ENCODE measurements around the gene HOXA6. TPM values are rescaled to one million over a fixed set of nuclear protein-coding genes. Genes with fewer than 3 reads are reported as not detected.

The HOXA6 gene
- total RNA-seq, 2 experiments from 2014 or later = not detected

DNA sequence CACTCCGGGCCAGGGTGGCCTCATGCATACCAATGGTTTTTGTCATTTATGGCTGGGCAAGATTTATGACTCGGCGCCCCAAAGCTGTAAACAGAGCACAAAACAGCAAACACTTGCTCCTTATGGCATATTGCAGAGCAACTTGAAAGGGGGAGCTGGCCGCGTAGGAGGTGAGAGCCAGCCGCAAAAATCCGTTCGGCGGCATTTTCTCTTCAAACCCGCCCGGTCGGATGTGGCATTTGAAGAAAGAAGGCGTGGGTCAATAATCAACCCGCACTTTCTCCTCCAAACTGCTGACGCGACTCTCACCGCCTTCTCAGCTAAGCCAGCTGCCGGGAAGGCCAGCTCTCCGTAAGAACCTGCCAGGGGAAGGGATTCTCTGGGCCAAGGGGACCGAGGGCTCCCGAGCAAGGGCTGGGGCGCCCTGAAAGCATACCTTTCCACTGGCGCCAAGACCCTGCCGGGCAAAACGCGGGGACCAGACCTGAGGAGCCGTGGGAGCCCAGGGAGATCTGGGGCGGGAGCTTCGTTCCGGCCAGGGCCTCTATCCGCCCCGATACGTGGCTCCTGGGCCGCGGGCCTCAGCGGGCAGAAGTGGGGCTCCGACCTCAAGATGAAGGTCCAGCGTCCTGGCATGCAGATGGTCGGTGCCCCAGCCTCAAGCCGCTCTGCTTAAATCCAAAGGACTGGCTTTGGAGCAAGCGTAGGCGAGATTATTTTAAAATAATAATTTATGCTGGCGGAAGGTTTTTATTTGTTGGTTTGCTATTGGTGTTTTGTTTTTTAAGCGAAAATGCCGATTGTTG lies 32.1 kb downstream of the HOXA6 start:
- DNase-seq = no peak
- peaks cover 3% of the 10 kb centered on the region for H3K27me3 Mint-ChIP-seq
- H3K9me3 Mint-ChIP-seq (ENCODE audit: low read depth) = no peaks in the 10 kb centered on the region
- CTCF ChIA-PET = no interaction called here
- ATAC-seq = no peak
- H3K27ac Mint-ChIP-seq = no peak overlapping the region
- H3K36me3 Mint-ChIP-seq = no peaks in the 10 kb centered on the region
- no peaks in the 10 kb centered on the region for H3K4me1 Mint-ChIP-seq
- H3K4me3 Mint-ChIP-seq = no peak overlapping the region

DNA sequence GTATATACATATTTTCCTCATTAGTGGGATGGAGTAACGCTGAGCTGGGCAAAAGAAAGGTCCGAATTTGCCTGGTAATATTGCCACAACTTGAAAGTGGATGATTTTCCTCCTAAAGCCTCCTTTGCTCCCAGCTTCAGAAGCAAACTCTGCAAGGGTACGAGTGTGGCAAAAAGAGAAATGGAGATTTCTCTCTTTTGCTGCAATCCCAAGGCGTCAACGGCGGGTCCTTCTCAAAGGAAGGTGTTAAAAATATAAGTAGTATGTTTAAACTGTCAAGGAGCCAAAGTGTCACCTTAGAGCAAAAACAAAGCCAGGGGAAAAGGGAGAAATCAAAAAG lies 32.7 kb downstream of the HOXA6 start:
- H3K9me3 Mint-ChIP-seq (ENCODE audit: low read depth) = no peaks in the 10 kb centered on the region
- peaks cover 3% of the 10 kb centered on the region for H3K27me3 Mint-ChIP-seq
- CTCF ChIA-PET = no interaction called here
- H3K4me3 Mint-ChIP-seq = no peak overlapping the region
- no peak for ATAC-seq
- H3K4me1 Mint-ChIP-seq = no peaks in the 10 kb centered on the region
- DNase-seq = no peak
- H3K36me3 Mint-ChIP-seq = no peaks in the 10 kb centered on the region
- no peak overlapping the region for H3K27ac Mint-ChIP-seq

DNA sequence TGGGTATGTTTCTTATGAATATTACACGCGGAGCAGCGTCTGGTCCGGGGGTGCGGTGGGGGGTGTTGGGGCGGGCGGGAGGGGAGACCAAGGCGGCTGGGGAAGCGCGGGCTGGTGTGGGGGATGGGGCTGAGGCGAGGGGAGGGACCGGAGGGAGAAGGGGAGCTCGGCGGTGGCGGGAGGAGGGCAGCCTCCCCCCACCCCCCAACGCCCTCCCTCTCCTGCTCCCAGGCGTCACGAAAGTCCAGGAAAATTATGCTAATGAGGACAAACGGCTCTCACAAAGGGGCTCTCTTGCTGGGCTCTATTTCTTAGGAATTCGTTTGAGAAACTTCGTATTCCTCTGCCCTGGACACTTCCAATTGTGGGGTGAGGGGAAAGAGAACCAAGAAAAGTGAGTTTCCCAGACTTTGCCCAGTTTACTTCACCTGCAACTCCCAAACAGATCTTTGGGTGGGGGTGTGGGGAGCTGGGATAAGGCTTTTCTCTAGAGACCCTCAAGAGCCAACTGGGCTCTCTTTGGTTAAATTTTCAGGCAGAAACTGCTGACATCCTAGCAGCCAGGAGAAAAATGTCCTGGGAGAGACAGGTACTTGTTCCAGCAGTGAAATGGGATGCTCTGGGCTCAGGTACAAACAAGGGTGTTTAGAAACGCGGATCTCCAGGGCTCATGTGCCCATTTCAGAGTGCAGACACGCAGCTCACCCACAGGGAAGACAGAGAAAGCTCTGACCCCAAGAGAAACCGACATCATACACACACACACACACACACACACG lies 33.4 kb downstream of the HOXA6 start:
- ATAC-seq (no peak), DNase-seq (no peak)
- CTCF ChIA-PET = no interaction called here
- no peaks in the 10 kb centered on the region for H3K9me3 Mint-ChIP-seq (ENCODE audit: low read depth)
- H3K27me3 Mint-ChIP-seq = peaks cover 3% of the 10 kb centered on the region
- H3K36me3 Mint-ChIP-seq = no peaks in the 10 kb centered on the region
- H3K4me1 Mint-ChIP-seq = no peaks in the 10 kb centered on the region
- no peak overlapping the region for H3K27ac Mint-ChIP-seq
- no peak overlapping the region for H3K4me3 Mint-ChIP-seq

DNA sequence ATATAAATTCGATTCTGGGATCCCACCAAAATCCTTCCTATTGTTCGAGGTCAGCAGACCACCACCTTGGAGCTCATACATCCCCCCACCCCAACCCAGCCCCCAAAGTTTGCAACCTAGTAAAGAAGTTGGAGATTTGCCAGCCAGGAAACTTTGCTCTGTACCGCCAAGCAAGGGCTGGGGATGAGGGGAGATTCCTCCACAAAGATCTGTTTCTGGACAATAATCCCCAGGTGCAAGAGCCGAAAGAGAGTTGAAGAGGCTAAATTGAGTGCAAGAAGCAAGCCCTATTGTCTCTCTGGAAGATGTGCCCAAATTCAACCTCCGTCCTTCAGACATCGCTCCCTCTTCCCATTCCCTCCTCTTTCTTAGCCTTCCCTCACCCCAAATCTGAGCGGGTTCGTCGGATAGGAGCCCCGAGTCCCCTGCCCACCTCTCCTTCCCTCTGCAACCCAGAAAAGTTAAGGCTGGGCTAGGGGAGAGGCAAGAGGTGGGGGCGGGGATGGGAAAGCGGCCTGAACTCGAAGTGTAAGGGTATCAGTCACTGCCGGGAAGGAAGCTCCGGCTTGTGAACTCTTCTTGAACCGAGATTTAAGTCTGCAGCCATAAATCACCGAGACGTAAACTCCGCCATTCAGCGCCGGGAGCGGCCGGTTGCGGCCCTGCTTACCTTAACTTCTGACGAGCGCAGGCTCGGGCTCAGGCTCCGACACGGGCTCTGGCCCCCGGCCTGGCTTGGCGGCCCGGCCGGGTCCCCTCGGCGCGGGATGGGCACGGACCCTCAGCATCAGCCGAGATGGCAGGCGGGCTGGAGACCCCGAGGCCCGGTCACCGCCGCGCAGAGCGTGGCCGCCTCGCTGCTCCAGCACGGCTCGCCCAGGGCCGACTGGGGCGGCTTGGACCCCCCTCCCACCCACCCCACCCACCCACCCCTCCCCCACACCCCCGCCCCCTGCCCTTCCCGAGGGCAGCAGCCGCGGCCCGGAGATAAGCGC lies 34.3 kb downstream of the HOXA6 start:
- Mint-ChIP-seq H3K4me3 (no peak overlapping the region), H3K4me1 (no peaks in the 10 kb centered on the region), H3K27me3 (peaks cover 3% of the 10 kb centered on the region), H3K9me3 (ENCODE audit: low read depth) (no peaks in the 10 kb centered on the region), H3K36me3 (no peaks in the 10 kb centered on the region), H3K27ac (no peak overlapping the region)
- CTCF ChIA-PET = no interaction called here
- DNase-seq (no peak), ATAC-seq (no peak)

DNA sequence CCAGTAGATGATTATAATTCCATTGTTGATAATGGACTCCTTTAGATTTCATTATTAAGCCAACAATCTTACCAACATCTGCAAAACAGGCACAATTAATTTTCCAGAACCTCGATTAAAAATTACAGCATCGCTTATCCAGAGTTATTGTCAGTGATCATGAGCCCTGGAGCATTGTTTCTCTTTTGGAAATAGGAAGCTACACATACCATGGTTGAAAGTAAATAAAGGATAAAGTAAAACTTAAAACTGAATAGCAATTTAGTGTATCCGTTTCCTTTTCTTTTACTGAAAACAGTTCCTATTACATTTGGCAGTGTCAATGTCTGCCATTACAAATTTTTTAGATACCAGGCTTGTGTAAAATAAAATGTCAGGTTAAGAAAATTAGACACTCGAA lies 35.2 kb downstream of the HOXA6 start:
- H3K27ac Mint-ChIP-seq = no peak overlapping the region
- no peaks in the 10 kb centered on the region for H3K36me3 Mint-ChIP-seq
- H3K27me3 Mint-ChIP-seq = peaks cover 3% of the 10 kb centered on the region
- CTCF ChIA-PET = no interaction called here
- no peaks in the 10 kb centered on the region for H3K4me1 Mint-ChIP-seq
- H3K4me3 Mint-ChIP-seq = no peak overlapping the region
- ATAC-seq (no peak), DNase-seq (no peak)
- H3K9me3 Mint-ChIP-seq (ENCODE audit: low read depth) = no peaks in the 10 kb centered on the region

DNA sequence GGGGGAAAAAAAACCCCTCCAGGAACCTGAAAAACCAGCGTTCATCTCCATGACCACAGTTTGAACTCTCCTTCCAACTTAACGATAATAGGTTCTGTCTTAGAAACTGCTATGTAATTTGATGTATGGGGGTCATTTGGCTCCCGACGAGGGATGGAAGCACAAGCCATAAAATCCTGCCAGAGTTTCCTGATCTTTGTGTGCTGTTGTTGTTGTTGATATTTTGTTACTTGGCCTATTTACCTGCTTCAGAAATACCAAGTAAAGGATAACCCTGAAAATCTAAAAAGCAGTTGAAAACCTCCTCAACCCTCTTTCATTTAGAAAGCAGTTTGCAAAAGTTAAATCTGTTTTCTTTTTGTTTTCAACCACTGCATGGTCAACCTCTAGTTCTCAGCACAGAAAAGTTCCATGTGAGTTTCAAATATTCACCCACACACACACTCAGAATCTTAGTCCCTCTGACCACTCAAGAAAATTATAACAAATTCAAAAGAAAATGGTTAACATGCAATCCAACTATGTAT lies 35.8 kb downstream of the HOXA6 start:
- no peak overlapping the region for H3K4me3 Mint-ChIP-seq
- no peak for ATAC-seq
- H3K27ac Mint-ChIP-seq = no peak overlapping the region
- H3K36me3 Mint-ChIP-seq = no peaks in the 10 kb centered on the region
- H3K4me1 Mint-ChIP-seq = no peaks in the 10 kb centered on the region
- CTCF ChIA-PET = no interaction called here
- no peak for DNase-seq
- no peaks in the 10 kb centered on the region for H3K9me3 Mint-ChIP-seq (ENCODE audit: low read depth)
- H3K27me3 Mint-ChIP-seq = peaks cover 3% of the 10 kb centered on the region

DNA sequence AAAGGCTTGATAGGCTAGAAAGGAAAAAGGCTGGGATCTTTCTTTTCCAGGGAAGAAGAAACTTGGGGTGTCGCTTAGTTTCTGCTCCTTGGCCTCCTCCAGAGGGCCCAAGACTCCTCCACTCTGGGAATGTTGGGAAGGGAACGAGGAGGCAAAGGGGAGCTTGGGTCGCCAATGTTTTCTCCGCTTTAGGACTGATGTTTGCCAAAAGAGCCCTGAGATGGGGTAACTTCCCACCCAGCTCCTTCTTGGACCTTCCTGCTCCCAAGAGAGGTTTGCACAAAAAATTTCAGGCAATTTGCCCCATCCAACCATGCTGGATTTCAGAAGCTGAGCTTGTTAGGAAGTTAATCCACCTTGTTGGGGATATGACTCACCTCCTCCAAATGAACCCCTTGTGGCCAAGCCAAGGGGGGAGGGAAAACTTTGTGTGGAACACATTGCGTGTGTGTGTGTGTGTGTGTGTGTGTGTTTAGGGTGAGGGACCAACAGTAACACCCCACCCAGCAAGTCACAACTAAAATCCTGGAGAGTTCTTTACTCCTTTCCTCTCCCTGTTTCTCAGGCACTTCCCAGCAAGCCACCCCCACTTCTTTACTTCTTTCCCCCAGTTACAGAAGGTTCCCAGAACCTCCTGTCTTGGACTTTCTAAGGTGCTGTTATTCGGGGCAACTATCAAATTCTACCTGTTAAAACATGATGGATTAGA lies 36.4 kb downstream of the HOXA6 start:
- Mint-ChIP-seq H3K27ac (no peak overlapping the region), H3K36me3 (no peaks in the 10 kb centered on the region), H3K4me3 (no peak overlapping the region), H3K4me1 (no peaks in the 10 kb centered on the region), H3K27me3 (peaks cover 3% of the 10 kb centered on the region), H3K9me3 (ENCODE audit: low read depth) (no peaks in the 10 kb centered on the region)
- CTCF ChIA-PET = no interaction called here
- DNase-seq = no peak
- ATAC-seq = no peak

DNA sequence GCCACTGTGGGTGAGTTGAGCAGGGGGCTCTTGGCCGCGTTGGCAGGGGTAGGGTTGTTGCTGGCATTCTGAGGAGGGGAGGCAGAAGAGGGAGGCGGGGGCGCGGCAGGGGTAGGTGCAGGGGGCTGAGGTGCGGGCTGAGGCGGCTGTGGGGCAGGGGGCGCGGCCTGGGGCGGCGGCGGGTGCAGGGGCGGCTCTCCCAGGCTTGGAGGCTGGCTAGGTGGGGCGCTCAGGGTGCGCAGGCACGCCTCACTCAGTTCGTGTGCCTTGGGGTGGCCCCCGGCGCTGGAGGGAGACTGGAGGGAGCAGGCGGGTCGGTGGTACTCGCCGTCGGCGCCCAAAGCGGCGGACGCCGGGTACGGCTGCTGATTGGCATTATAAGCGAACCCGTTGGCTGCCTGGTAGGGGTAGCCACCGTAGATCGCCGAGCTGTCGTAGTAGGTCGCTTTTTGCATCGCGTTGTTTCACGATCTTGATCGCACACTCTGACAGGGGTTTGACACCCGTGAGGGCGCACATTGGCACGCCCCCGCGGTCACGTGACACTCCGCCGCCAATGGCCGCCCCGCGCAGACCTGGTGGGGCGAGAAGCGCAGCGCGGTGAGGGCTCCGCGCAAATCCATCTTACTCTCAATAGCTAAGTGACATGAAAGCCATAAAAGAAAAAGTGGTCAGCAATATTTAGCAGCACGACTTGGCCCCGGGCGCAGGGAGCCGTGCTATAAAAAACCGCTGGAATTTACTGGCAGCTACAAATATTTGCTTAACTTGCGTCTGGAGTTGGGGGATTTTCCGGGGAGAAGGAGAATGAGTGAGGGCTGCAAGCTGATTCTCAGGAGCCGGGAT lies 37.2 kb downstream of the HOXA6 start:
- Mint-ChIP-seq H3K36me3 (no peaks in the 10 kb centered on the region), H3K9me3 (ENCODE audit: low read depth) (no peaks in the 10 kb centered on the region), H3K4me1 (no peaks in the 10 kb centered on the region), H3K27ac (no peak overlapping the region), H3K27me3 (peaks cover 11% of the 10 kb centered on the region), H3K4me3 (no peak overlapping the region)
- DNase-seq (no peak), ATAC-seq (no peak)
- CTCF ChIA-PET = interaction anchor here (0.6 kb wide), 1 partner anchor 8 kb away, joined by 3 read pairs; no protein-coding TSS in a partner anchor

DNA sequence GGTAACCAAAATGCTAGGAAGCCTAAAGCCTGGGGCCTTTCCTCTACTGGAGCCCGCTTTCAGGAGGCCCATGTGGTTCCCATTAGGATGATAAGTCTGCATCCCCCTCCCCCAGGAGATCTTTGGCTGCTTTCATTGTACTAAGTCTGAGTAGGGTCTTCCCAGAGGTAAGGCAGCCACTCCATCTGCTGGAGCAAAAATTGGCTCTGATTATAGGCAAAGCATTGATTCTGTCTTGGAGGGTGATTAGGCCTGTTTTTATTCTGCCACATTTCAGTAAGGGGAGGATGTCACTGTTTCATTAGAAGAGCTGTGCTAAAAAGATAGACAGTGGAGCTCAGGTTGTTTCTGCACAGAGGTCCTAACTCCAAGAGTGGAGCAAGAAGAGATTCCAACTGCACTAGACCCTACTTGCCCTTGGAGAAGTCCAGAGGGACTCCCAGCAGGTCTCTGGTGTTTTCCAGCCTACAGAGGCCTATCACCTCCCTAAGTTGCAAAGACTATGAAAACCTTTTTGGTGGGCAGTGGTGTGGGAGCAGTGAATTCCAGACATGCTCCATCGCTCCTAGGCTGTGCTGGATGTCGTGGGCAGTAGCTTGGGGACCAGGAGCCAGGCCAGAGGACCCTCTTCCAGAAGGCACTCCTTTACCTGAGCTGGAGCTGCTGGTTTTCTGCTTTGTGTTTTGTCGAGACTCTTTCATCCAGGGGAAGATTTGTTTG lies 37.9 kb downstream of the HOXA6 start:
- ATAC-seq = no peak
- no peaks in the 10 kb centered on the region for H3K4me1 Mint-ChIP-seq
- CTCF ChIA-PET = interaction anchor here (0.6 kb wide), 1 partner anchor 9 kb away, joined by 3 read pairs; no protein-coding TSS in a partner anchor
- peaks cover 15% of the 10 kb centered on the region for H3K27me3 Mint-ChIP-seq
- H3K27ac Mint-ChIP-seq = no peak overlapping the region
- H3K9me3 Mint-ChIP-seq (ENCODE audit: low read depth) = no peaks in the 10 kb centered on the region
- DNase-seq = no peak
- H3K4me3 Mint-ChIP-seq = no peak overlapping the region
- no peaks in the 10 kb centered on the region for H3K36me3 Mint-ChIP-seq

DNA sequence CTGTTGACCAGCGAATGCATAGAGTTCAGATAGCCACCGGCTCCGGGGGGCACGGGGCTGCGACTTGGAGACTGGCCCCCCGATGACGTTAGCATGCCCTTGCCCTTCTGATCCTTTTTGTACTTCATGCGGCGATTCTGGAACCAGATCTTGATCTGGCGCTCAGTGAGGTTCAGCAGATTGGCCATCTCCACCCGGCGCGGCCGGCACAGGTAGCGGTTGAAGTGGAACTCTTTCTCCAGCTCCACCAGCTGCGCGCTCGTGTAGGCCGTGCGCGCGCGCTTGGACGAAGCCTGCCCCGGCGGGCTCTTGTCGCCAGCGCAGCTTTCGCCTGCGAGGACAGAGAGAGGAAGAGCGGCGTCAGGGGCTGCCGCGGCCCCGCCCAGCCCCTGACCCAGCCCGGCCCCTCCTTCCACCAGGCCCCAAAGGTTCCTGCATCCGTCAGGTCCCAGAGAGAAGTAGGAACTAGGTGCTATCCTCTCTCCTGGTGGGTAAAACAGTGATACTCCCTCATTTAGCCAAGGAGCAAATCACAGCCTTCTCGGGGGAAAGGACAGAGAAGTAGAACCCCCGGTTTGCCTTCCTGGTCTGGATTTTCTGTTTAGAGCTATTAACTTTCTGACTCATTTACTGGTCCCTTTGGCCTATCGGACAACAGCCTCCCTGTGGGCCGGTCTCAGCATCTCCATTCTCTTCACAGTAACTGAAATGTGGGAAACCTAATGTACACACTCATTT lies 39.0 kb downstream of the HOXA6 start:
- CTCF ChIA-PET = no interaction called here
- H3K4me1 Mint-ChIP-seq = no peaks in the 10 kb centered on the region
- H3K36me3 Mint-ChIP-seq = no peaks in the 10 kb centered on the region
- DNase-seq (no peak), ATAC-seq (no peak)
- no peaks in the 10 kb centered on the region for H3K9me3 Mint-ChIP-seq (ENCODE audit: low read depth)
- no peak overlapping the region for H3K4me3 Mint-ChIP-seq
- no peak overlapping the region for H3K27ac Mint-ChIP-seq
- peaks cover 26% of the 10 kb centered on the region for H3K27me3 Mint-ChIP-seq
